Sigmoid colon (tissue), 7 donors: ENCODE data around the gene TSLP. TPM values are rescaled to one million over a fixed set of nuclear protein-coding genes. Genes with fewer than 3 reads are reported as not detected.

Experiments
- DNase-seq: peaks from one replicate; pipeline ENCODE4 v3.0.0-alpha.2; 2019
- H3K27ac ChIP-seq, 4 donors: fragments of 200-600 bp; sonication (generic); one replicate each; pipeline ENCODE4 v1.5.1; 2016 to 2019; ENCODE audit warnings: mild to moderate bottlenecking in 1 of 4
- H3K27me3 ChIP-seq, 3 donors: fragments of 200-600 bp; sonication (generic); one replicate each; pipeline ENCODE4 v1.5.1; 2019; ENCODE audit warnings: mild to moderate bottlenecking in 1 of 3
- H3K36me3 ChIP-seq, 4 donors: fragments of 200-600 bp; sonication (generic); one replicate each; pipeline ENCODE4 v1.5.1; 2016 to 2019
- H3K4me1 ChIP-seq, 4 donors: fragments of 200-600 bp; sonication (generic); one replicate each; pipeline ENCODE4 v1.5.1; 2017 to 2019
- H3K4me3 ChIP-seq, 4 donors: fragments of 200-600 bp; sonication (generic); one replicate each; pipeline ENCODE4 v1.5.1; 2017 to 2019; ENCODE audit warnings: mild to moderate bottlenecking in 2 of 4, moderate library complexity in 1 of 4
- H3K9me3 ChIP-seq, 4 donors: fragments of 200-600 bp in 3 of 4; sonication (generic) in 3 of 4; one replicate each; pipeline versions ENCODE4 v1.5.1 to v1.6.1; 2013 to 2019
- EP300 ChIP-seq, 4 donors: sonication (generic); formaldehyde crosslinking; IDR thresholded peaks; one replicate each; pipeline ENCODE4 v1.6.1; 2017; ENCODE audit warnings: antibody characterized with exemption in 4 of 4
- POLR2A ChIP-seq, 2 donors: fragments of 450-650 bp; IDR thresholded peaks; one replicate each; pipeline ENCODE4 v1.6.1; 2016; ENCODE audit warnings: antibody characterized with exemption in 2 of 2, mild to moderate bottlenecking in 2 of 2, moderate library complexity in 2 of 2
- POLR2AphosphoS5 ChIP-seq, 4 donors: sonication (generic); formaldehyde crosslinking; IDR thresholded peaks; one replicate each; pipeline ENCODE4 v1.6.1; 2017; ENCODE audit warnings: antibody characterized with exemption in 4 of 4
- WGBS, 2 donors: extraction: QIAGEN DNeasy Blood & Tissue Kit; methylation state at CpG; one replicate each; pipeline ENCODE4 v1.1.7; 2013; 5-methylcytosine and 5-hydroxymethylcytosine counted together
- intact Hi-C: fragments of 100-400 bp; cut with DNase I; formaldehyde crosslinking; loops from one replicate; pipeline ENCODE4 v1.15.1; 2023
- polyA plus RNA-seq, 3 donors: library from polyadenylated mRNA; stranded (reverse); fragments of 200-250 nt; gene quantifications; one replicate each; pipeline ENCODE4 v1.2.3, GENCODE V29; 2013
- total RNA-seq, 4 donors: library from RNA; depleted of rRNA; stranded (reverse); fragments of >200 nt; gene quantifications; one replicate each; pipeline ENCODE4 v1.1.0, GENCODE V29; 2016
- TF ChIP-seq, protein P1 (sequence below), 4 experiments: fragments of 450-650 bp in 3 of 4; fragments of 200-600 bp in 1 of 4; IDR thresholded peaks; one replicate each; pipeline ENCODE4 v1.5.1; 2016 to 2019; ENCODE audit warnings: antibody characterized with exemption in 4 of 4, mild to moderate bottlenecking in 3 of 4, moderate library complexity in 2 of 4
- donor health status: healthy with polysubstance abuse.
- donor health status: Bipolar disorder and iron deficiency.
- donor health status: healthy.

The TSLP gene
- total and polyA plus RNA-seq, 7 donors: 0.36 to 1.2 (median 0.81) TPM; not detected in 1

DNA sequence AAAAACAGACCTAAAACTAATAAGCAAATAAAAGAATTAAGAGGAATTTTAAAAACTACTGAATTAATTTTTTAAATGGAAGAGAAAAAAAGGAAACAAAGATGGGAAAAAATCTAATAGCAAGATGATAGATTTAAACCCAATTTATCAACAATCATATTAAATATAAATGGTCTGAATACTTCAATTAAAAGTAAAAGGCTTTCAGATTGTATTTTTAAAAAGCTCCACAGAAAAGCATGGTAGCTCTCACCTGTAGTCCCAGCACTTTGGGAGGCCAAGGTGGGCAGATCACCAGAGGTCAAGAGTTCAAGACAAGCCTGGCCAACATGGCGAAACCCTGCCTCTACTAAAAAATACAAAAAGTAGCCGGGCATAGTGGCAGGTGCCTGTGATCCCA, 11.3 kb upstream of the TSLP start:
- Histone ChIP-seq H3K4me3 (no peak overlapping the region), H3K36me3 (no peaks in the 10 kb centered on the region), H3K9me3 (no peaks in the 10 kb centered on the region), H3K27me3 (no peaks in the 10 kb centered on the region), H3K4me1 (no peaks in the 10 kb centered on the region), H3K27ac (no peak overlapping the region)
- TF ChIP-seq EP300 (IDR thresholded peaks at IDR 0.05): no peak
- no peak for DNase-seq
- WGBS, 2 donors: 91 to 95% methylated on average over 2 of the region's 2 CpGs
- intact Hi-C loops: no loop called here

DNA sequence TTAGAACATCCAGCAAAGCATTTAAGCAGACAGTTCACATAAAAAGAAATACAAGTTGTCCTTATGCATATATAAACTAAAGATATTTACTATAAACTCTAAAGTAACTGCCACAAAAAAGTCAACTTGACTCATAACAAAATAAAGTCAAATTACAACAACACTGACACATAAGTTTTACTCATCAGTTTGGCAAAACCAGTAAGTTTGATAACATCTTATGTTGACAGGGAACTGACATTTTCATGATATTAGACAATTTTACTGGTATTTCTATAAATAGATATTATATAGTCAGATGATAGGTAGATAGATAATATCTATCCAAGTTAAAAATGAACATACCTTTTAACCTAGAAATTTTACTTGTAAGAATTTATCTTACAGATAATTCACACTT, 9.9 kb upstream of the TSLP start:
- intact Hi-C loops: no loop called here
- Histone ChIP-seq H3K4me3 (no peak overlapping the region), H3K36me3 (no peaks in the 10 kb centered on the region), H3K9me3 (no peaks in the 10 kb centered on the region), H3K27ac (no peak overlapping the region), H3K27me3 (no peaks in the 10 kb centered on the region), H3K4me1 (no peaks in the 10 kb centered on the region)
- no peak for DNase-seq
- TF ChIP-seq POLR2AphosphoS5 (IDR thresholded peaks at IDR 0.05) (no peak), EP300 (IDR thresholded peaks at IDR 0.05) (no peak), POLR2A (IDR thresholded peaks at IDR 0.05) (no peak)
- TF ChIP-seq, protein P1, sequence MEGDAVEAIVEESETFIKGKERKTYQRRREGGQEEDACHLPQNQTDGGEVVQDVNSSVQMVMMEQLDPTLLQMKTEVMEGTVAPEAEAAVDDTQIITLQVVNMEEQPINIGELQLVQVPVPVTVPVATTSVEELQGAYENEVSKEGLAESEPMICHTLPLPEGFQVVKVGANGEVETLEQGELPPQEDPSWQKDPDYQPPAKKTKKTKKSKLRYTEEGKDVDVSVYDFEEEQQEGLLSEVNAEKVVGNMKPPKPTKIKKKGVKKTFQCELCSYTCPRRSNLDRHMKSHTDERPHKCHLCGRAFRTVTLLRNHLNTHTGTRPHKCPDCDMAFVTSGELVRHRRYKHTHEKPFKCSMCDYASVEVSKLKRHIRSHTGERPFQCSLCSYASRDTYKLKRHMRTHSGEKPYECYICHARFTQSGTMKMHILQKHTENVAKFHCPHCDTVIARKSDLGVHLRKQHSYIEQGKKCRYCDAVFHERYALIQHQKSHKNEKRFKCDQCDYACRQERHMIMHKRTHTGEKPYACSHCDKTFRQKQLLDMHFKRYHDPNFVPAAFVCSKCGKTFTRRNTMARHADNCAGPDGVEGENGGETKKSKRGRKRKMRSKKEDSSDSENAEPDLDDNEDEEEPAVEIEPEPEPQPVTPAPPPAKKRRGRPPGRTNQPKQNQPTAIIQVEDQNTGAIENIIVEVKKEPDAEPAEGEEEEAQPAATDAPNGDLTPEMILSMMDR (IDR thresholded peaks at IDR 0.05): no peak

DNA sequence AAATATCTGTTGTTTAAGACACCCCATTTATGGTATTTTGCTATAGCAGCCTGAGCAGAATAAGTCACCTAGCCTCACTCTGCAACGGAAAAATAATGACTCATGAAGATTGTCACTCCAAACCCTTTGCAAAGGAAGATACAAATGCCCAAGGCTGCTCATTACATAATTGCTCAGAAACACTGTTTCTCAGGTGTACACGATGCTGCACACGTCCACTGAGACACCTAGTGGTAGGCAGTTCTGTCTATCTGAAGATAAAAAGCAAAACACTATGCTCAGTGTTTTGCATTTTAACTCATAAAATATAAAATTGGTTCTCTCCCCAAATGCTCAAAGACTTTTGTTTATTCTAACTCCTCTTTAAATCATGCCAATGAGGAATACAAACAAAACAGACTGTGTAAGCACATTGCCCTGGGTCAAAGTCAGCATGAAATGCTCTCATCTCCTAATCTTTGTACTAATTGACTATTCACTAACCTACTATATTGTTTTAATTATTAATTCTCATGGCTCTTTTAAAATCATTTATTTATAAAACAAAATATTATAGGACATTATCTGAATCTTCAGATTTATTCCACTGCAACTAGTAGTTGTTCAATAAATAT, 7.7 kb upstream of the TSLP start:
- Histone ChIP-seq H3K4me1 (no peaks in the 10 kb centered on the region), H3K4me3 (no peak overlapping the region), H3K27me3 (peaks cover 0 to 6% (median 0%) of the 10 kb centered on the region in 3 donors), H3K27ac (no peak overlapping the region), H3K36me3 (no peaks in the 10 kb centered on the region), H3K9me3 (no peaks in the 10 kb centered on the region)
- intact Hi-C loops: no loop called here
- TF ChIP-seq, protein P1 (IDR thresholded peaks at IDR 0.05): peak in 1 of 4 experiments; percentile 29
- no peak for TF ChIP-seq POLR2AphosphoS5 (IDR thresholded peaks at IDR 0.05)
- WGBS, 2 donors: 8 to 42% methylated on average over 3 of the region's 3 CpGs
- DNase-seq: no peak

DNA sequence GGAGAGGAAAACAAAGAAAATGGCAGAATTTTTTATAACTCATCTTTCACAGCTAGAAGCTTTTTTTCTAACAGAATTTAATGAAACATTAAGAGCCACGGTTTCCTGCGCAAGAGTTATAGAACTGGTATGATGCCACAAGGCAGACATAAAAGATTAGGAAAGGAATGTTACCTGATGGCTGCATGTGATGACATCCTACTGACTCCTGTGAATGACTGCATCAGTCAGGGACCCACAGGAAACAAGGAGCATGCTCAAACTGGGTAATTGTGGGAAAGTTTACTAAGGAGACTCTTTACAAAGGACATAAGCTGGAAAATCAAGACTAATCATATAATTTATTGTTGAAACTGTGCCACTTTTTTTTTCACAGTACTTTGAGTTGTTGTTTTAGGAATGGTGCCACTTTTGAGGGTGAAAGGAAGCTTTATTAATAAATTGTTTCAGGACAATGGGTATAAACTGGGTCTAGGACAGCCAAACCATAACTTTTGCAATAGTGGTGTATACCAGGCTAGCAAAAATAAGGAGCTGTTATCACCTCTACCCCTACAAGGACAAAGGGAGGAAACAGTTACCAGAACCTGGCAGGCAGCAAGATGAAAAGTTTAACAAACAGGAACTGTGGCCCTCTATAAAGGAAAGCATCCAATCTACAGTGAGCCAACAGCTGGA, 5.1 kb upstream of the TSLP start:
- Histone ChIP-seq H3K9me3 (no peaks in the 10 kb centered on the region), H3K27ac (no peak overlapping the region), H3K4me1 (peaks cover 0 to 11% (median 6%) of the 10 kb centered on the region in 4 donors), H3K36me3 (no peaks in the 10 kb centered on the region), H3K27me3 (peaks cover 0 to 27% (median 0%) of the 10 kb centered on the region in 3 donors), H3K4me3 (no peak overlapping the region)
- no peak for DNase-seq
- TF ChIP-seq, protein P1 (IDR thresholded peaks at IDR 0.05): no peak
- TF ChIP-seq EP300 (IDR thresholded peaks at IDR 0.05): no peak
- TF ChIP-seq POLR2A (IDR thresholded peaks at IDR 0.05): no peak
- TF ChIP-seq POLR2AphosphoS5 (IDR thresholded peaks at IDR 0.05): no peak
- intact Hi-C loops: no loop called here
- 85 to 92% methylated on average over 2 of the region's 2 CpGs for WGBS, 2 donors

DNA sequence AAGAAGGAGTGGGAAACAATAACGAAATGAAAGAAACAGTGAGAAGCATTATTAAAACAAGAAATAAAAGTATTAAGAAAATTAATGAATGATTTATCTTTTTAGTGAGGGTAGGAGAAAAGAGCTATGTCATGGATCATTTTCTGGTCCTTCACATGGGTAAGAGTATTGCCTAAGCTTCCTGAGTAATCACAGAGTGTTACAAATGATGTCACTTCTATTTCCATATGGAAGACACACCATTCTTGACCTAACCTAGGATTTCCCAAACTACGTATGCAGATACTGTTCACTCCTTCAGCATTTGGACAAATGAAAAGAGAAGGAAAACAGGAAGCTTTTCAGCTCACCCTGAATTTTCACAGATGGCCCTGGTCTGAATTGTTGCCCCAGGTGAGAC, 3.3 kb upstream of the TSLP start:
- DNase-seq: no peak
- TF ChIP-seq, protein P1 (IDR thresholded peaks at IDR 0.05): no peak
- TF ChIP-seq EP300 (IDR thresholded peaks at IDR 0.05) (no peak), POLR2A (IDR thresholded peaks at IDR 0.05) (no peak), POLR2AphosphoS5 (IDR thresholded peaks at IDR 0.05) (no peak)
- Histone ChIP-seq H3K27me3 (peaks cover 0 to 27% (median 0%) of the 10 kb centered on the region in 3 donors), H3K36me3 (no peaks in the 10 kb centered on the region), H3K4me1 (peaks cover 0 to 16% (median 10%) of the 10 kb centered on the region in 4 donors), H3K4me3 (no peak overlapping the region), H3K9me3 (no peaks in the 10 kb centered on the region), H3K27ac (no peak overlapping the region)
- intact Hi-C loops: no loop called here
- 83% methylated on average over 2 of the region's 2 CpGs for WGBS, 2 donors
